GM18951 (cell line): ENCODE results near the gene RAB11A.
"Not testable (repeated sequence)": the region's sequence is repeated elsewhere in the genome, so short reads cannot be mapped to it uniquely, and the experiment has no call there.

Source experiments
- POLR2A ChIP-seq: IDR thresholded peaks from 4 replicates; pipeline ENCODE4 v1.6.1; 2011; ENCODE audit warnings: mild to moderate bottlenecking; ENCODE audit not compliant: insufficient read length, insufficient read depth; ENCODE audit errors: extremely low read depth
- in situ Hi-C: fragments of 300-500 bp; cut with MboI; formaldehyde crosslinking; loops from one replicate; pipeline ENCODE4 v1.12.0; 2022; ENCODE audit warnings: low sequenced_read_pairs, mixed read lengths, inconsistent platforms; ENCODE audit not compliant: unreplicated experiment

The RAB11A gene

GRCh38 chr15:65836665-65837064, 32.6 kb upstream of the RAB11A start:
- in situ Hi-C loops = no loop called here
- TF ChIP-seq POLR2A = no peak

- no peak for TF ChIP-seq POLR2A
- in situ Hi-C loops = no loop called here
These were observed 31.7 kb upstream of the RAB11A start for GRCh38 chr15:65837301-65838294.

DNA sequence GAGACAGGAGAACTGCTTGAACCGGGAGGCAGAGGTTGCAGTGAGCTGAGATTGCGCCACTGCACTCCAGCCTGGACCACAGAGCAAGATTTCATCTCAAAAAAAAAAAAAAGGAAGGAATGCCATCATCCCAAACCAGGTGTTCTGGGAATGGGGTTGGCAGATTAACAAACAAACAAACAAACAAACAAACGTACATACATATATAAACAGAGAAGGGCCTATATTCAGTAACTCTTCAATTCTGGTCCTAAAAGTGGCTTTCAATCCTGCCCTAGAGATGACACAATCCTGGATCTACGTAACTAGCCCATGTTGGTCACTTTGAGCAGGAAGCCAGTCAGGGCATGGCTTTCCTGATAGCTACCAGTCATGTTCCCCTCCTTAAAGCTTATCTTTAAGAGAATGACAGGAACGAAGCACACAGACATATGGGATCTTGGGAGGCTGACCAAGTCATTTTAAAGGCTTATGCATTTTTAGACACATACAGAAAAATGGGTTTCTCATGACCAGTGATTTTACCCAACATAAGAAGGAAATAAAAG, 29.9 kb upstream of the RAB11A start:
- in situ Hi-C loops = no loop called here
- no peak for TF ChIP-seq POLR2A

DNA sequence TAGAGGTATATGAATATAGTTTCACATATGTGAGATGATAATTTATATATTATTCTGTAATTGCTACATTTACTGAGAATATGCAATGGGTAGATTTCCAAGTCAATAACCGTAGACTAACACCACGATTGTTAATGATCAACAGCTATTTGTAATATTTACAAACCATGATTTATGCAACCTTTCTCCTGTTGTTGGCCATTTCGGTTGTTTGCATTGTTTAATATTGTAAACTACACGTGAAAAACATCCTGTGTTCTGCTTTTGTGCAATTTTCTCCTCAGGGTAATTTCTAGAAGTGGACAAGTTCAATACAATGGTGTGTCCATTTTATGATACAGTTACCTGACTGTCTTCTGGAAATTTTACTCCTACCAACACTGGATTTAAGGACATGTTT, 29.3 kb upstream of the RAB11A start:
- in situ Hi-C loops = loop anchor here (10.0 kb wide), 1 partner anchor 215 kb away; the partner anchor contains the start of gene SLC24A1
- no peak for TF ChIP-seq POLR2A

GRCh38 chr15:65841121-65841930, 28.0 kb upstream of the RAB11A start:
- no peak for TF ChIP-seq POLR2A
- in situ Hi-C loops = loop anchor here (10.0 kb wide), 1 partner anchor 217 kb away; the partner anchor contains the start of gene SLC24A1

DNA sequence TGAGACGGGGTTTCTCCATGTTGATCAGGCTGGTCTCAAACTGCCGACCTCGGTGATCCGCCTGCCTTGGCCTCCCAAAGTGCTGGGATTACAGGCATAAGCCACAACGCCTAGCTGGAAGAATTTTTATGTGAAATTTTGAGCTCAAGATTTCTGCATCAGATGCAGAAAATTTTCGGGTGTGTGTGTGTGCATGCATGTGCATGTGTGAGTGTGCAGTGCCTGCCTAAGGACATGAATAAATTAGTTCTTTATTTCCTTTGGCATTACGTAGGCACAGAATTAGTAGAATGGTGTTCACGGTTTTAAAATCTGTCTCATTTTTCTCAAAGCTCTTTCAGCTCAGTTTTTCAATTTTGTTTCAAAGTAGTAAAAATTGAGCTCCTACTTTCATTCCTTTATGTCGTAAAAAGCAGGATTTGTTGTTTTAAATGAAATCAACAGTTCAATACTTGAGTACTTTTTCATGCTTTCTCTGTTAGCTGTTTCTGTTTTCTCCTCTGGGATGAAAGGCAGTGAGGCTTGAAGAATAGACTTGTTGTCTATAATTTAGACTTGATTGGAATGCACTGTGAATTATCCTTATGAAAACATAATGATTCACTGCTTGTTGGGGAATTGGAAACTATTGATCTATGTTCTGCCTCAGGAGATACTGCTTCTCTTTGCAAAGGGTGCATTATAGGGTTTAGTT, 23.3 kb upstream of the RAB11A start:
- in situ Hi-C loops = loop anchor here (10.0 kb wide), 1 partner anchor 221 kb away; the partner anchor contains the start of gene SLC24A1
- TF ChIP-seq POLR2A = no peak

GRCh38 chr15:65847989-65848388, 21.3 kb upstream of the RAB11A start:
- no peak for TF ChIP-seq POLR2A
- in situ Hi-C loops = loop anchor here (10.0 kb wide), 1 partner anchor 223 kb away; the partner anchor contains the start of gene SLC24A1

DNA sequence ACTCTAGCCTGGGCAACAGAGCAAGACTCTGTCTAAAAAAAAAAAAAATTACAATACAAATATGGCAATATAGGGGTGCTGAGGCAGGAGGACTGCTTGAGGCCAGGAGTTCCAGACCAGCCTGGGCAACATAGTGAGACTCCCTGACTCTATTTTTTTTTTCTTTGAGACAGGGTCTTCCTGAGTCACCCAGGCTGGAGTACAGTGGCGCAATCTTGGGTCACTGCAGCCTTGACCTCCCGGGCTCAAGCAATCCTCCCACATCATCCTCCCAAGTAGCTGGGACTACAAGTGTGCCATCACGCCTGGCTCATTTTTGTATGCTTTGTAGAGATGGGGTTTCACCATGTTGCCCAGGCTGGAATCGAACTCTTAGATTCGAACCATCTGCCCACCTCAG, 17.3 kb upstream of the RAB11A start:
- TF ChIP-seq POLR2A = no peak
- in situ Hi-C loops = no loop called here

GRCh38 chr15:65856821-65857455, 12.4 kb upstream of the RAB11A start:
- in situ Hi-C loops = no loop called here
- TF ChIP-seq POLR2A = no peak

GRCh38 chr15:65857718-65858402, 11.4 kb upstream of the RAB11A start:
- no peak for TF ChIP-seq POLR2A
- in situ Hi-C loops = no loop called here

DNA sequence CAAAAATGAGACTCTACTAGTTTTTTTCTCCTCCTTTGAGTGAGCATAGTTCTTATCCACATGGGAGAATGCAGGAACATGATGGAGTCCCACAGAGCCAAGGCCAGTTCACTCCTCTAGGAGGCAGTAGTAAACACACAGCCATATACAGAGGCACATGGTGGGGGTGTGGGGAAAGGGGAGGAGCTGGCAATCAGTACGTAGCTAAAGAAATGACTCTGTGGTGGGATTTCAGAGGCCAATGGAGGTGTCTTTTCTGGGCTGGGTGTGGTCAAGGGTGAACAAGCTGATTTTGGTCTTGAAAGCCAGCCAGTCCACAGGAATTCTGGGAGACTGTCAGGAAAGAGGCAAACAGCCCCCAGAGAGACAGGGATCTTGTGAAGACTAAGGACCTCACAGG, 6.6 kb upstream of the RAB11A start:
- in situ Hi-C loops = no loop called here
- no peak for TF ChIP-seq POLR2A

DNA sequence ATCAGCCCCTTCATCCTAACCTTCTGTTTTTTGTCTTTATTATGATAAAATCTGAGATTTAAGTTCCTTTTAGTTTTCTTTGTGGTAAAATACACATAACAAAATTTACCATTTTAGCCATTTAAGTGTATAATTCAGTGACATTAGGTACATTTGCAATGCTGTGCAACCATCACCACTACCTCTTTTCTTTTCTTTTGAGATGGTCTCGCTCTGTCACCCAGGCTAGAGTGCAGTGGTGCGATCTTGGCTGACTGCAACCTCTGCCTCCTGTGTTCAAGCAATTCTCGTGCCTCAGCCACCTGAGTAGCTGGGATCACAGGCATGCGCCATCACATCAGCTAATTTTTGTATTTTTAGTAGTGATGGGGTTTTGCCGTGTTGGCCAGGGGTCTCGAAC, 6.2 kb upstream of the RAB11A start:
- in situ Hi-C loops = no loop called here
- no peak for TF ChIP-seq POLR2A

GRCh38 chr15:65867244-65867643, 2.0 kb upstream of the RAB11A start:
- in situ Hi-C loops = no loop called here
- TF ChIP-seq POLR2A = no peak

- in situ Hi-C loops = not testable (repeated sequence)
These were observed 1.4 kb upstream of the RAB11A start for GRCh38 chr15:65867933-65868332.
